Measurements from ENCODE around the gene ANKRD40. TPM values are rescaled to one million over a fixed set of nuclear protein-coding genes. Genes with fewer than 3 reads are reported as not detected.
A peak's percentile ranks its signal among the peaks of the same experiment; 100 is the strongest.
"Not testable (repeated sequence)": the region's sequence is repeated elsewhere in the genome, so short reads cannot be mapped to it uniquely, and the experiment has no call there.

The ANKRD40 gene
- polyA plus RNA-seq (ENCODE audit: insufficient read length in 10 of 10): 10 to 100 TPM; 32.0 to 49.2 (median 44.0) TPM
- long read RNA-seq, donor 1, full-length matches to known transcripts: 8 of 14 reads
- long read RNA-seq, donor 1, partial matches to known transcripts: 6 of 14 reads
- long read RNA-seq, donor 1, other reads (novel, unspliced or antisense): 0 of 14 reads
- long read RNA-seq, donor 2, full-length matches to known transcripts: 6 of 11 reads
- long read RNA-seq, donor 2, partial matches to known transcripts: 5 of 11 reads
- long read RNA-seq, donor 2, other reads (novel, unspliced or antisense): 0 of 11 reads
- long read RNA-seq, donor 3: 0 reads
- long read RNA-seq, donor 4, full-length matches to known transcripts: 8 of 26 reads
- long read RNA-seq, donor 4, partial matches to known transcripts: 18 of 26 reads
- long read RNA-seq, donor 4, other reads (novel, unspliced or antisense): 0 of 26 reads
- long read RNA-seq, donor 5, full-length matches to known transcripts: 13 of 28 reads
- long read RNA-seq, donor 5, partial matches to known transcripts: 15 of 28 reads
- long read RNA-seq, donor 5, other reads (novel, unspliced or antisense): 0 of 28 reads
- long read RNA-seq, donor 6, full-length matches to known transcripts: 8 of 27 reads
- long read RNA-seq, donor 6, partial matches to known transcripts: 19 of 27 reads
- long read RNA-seq, donor 6, other reads (novel, unspliced or antisense): 0 of 27 reads
- long read RNA-seq, donor 7, full-length matches to known transcripts: 5 of 442 reads
- long read RNA-seq, donor 7, partial matches to known transcripts: 401 of 442 reads
- long read RNA-seq, donor 7, other reads (novel, unspliced or antisense): 36 of 442 reads
- long read RNA-seq, donor 8, full-length matches to known transcripts: 3 of 10 reads
- long read RNA-seq, donor 8, partial matches to known transcripts: 7 of 10 reads
- long read RNA-seq, donor 8, other reads (novel, unspliced or antisense): 0 of 10 reads
- long read RNA-seq, donor 9, full-length matches to known transcripts: 4 of 4 reads
- long read RNA-seq, donor 9, partial matches to known transcripts: 0 of 4 reads
- long read RNA-seq, donor 9, other reads (novel, unspliced or antisense): 0 of 4 reads

- DNase-seq: peak; percentile 95 to 97 (median 95)
Measured at GRCh38 chr17:50707289-50708049, at the start of gene ANKRD40. Gene ANKRD40, minus strand, starts transcription at chr17:50707914. Its CDS starts 260 bp downstream, at chr17:50707654.

- no peak for DNase-seq
Measured at GRCh38 chr17:50754521-50754920, 46.8 kb upstream of the ANKRD40 start.

- no peak for DNase-seq
Measured at GRCh38 chr17:50749245-50749644, 41.5 kb upstream of the ANKRD40 start.

- no peak for DNase-seq
Measured at GRCh38 chr17:50745631-50746030, 37.9 kb upstream of the ANKRD40 start.

- no peak for DNase-seq
Measured at GRCh38 chr17:50739098-50739497, 31.4 kb upstream of the ANKRD40 start.

GRCh38 chr17:50737118-50737698 lies 29.5 kb upstream of the ANKRD40 start:
- DNase-seq: no peak

- no peak for DNase-seq
Measured at GRCh38 chr17:50735287-50735686, 27.6 kb upstream of the ANKRD40 start.

GRCh38 chr17:50731575-50732460 lies 24.1 kb upstream of the ANKRD40 start:
- no peak for DNase-seq

- no peak for DNase-seq
Measured at GRCh38 chr17:50728881-50729765, 21.4 kb upstream of the ANKRD40 start.

- no peak for DNase-seq
Measured at GRCh38 chr17:50728112-50728429, 20.4 kb upstream of the ANKRD40 start.

- no peak for DNase-seq
Measured at GRCh38 chr17:50725769-50726655, 18.3 kb upstream of the ANKRD40 start.

- not testable (repeated sequence) for DNase-seq
Measured at GRCh38 chr17:50724622-50725021, 16.9 kb upstream of the ANKRD40 start.

- DNase-seq: no peak
Measured at GRCh38 chr17:50722746-50723145, 15.0 kb upstream of the ANKRD40 start.

GRCh38 chr17:50721194-50722010 lies 13.7 kb upstream of the ANKRD40 start:
- peak in 1 of 3 donors; percentile 39 for DNase-seq

GRCh38 chr17:50719924-50720794 lies 12.4 kb upstream of the ANKRD40 start:
- peak in 1 of 3 donors; percentile 8 for DNase-seq

Measured in muscle of back (tissue), 13 donors.